H9 (cell line): ENCODE measurements around the gene RPL39L. TPM values are rescaled to one million over a fixed set of nuclear protein-coding genes. Genes with fewer than 3 reads are reported as not detected.

Experiments
- DNase-seq: peaks from one replicate; pipeline ENCODE4 v3.0.0-alpha.2; 2017
- H2AFZ ChIP-seq: one replicate; pipeline ENCODE4 v1.6.1; 2013; ENCODE audit warnings: mild to moderate bottlenecking, low read length, control low read depth, moderate library complexity
- H2AK5ac ChIP-seq: 2 replicates; pipeline ENCODE4 v1.6.1; 2013; ENCODE audit warnings: low read length, control low read depth, mixed read lengths; ENCODE audit not compliant: insufficient read length
- H2BK120ac ChIP-seq: one replicate; pipeline ENCODE4 v1.6.1; 2013; ENCODE audit warnings: low read depth, mild to moderate bottlenecking, low read length, control low read depth, inconsistent platforms; ENCODE audit not compliant: poor library complexity, severe bottlenecking
- H2BK12ac ChIP-seq: 2 replicates; pipeline ENCODE4 v1.6.1; 2013; ENCODE audit warnings: low read length, control low read depth, mixed read lengths, low read depth; ENCODE audit not compliant: insufficient read length
- H2BK15ac ChIP-seq: 2 replicates; pipeline ENCODE4 v1.6.1; 2013; ENCODE audit warnings: low read depth, low read length, control low read depth
- H2BK20ac ChIP-seq: one replicate; pipeline ENCODE4 v1.6.1; 2013; ENCODE audit warnings: low read depth, mild to moderate bottlenecking, low read length, control low read depth, inconsistent platforms; ENCODE audit not compliant: poor library complexity, severe bottlenecking
- H2BK5ac ChIP-seq: 2 replicates; pipeline ENCODE4 v1.6.1; 2013; ENCODE audit warnings: low read length, control low read depth, mixed read lengths; ENCODE audit not compliant: insufficient read length
- H3K14ac ChIP-seq: 2 replicates; pipeline ENCODE4 v1.6.1; 2013; ENCODE audit warnings: low read length, control low read depth; ENCODE audit not compliant: insufficient read depth
- H3K18ac ChIP-seq: 2 replicates; pipeline ENCODE4 v1.6.1; 2013; ENCODE audit warnings: low read depth, mild to moderate bottlenecking, mixed read lengths, low read length, control low read depth; ENCODE audit not compliant: insufficient read length
- H3K23ac ChIP-seq: 2 replicates; pipeline ENCODE4 v1.6.1; 2013; ENCODE audit warnings: low read length, control low read depth, mixed read lengths, low read depth; ENCODE audit not compliant: insufficient read length
- H3K23me2 ChIP-seq: 2 replicates; pipeline ENCODE4 v1.6.1; 2013; ENCODE audit warnings: low read depth, mild to moderate bottlenecking, mixed read lengths, low read length, control low read depth; ENCODE audit not compliant: insufficient read length, poor library complexity, severe bottlenecking
- H3K27ac ChIP-seq: 2 replicates; pipeline ENCODE4 v1.5.1; 2013; ENCODE audit warnings: low read length, control low read depth, mixed read lengths, low read depth; ENCODE audit not compliant: insufficient read length
- H3K27me3 ChIP-seq: 2 replicates; pipeline ENCODE4 v1.6.1; 2013; ENCODE audit warnings: low read length, control low read depth, inconsistent platforms; ENCODE audit not compliant: insufficient read depth
- H3K4ac ChIP-seq: 2 replicates; pipeline ENCODE4 v1.6.1; 2013; ENCODE audit warnings: low read depth, mild to moderate bottlenecking, control low read depth, inconsistent platforms, low read length, moderate library complexity
- H3K4me1 ChIP-seq: 2 replicates; pipeline ENCODE4 v1.6.1; 2013; ENCODE audit warnings: low read length, control low read depth, inconsistent platforms; ENCODE audit not compliant: insufficient read depth
- H3K4me2 ChIP-seq: 2 replicates; pipeline ENCODE4 v1.6.1; 2013; ENCODE audit warnings: low read length, control low read depth, mixed read lengths; ENCODE audit not compliant: insufficient read length, insufficient read depth
- H3K56ac ChIP-seq: 2 replicates; pipeline ENCODE4 v1.6.1; 2013; ENCODE audit warnings: low read depth, mild to moderate bottlenecking, mixed read lengths, low read length, control low read depth; ENCODE audit not compliant: insufficient read length
- H3K79me1 ChIP-seq: 2 replicates; pipeline ENCODE4 v1.6.1; 2013; ENCODE audit warnings: low read depth, mild to moderate bottlenecking, moderate library complexity, low read length, control low read depth, inconsistent platforms; ENCODE audit not compliant: insufficient read depth, poor library complexity, severe bottlenecking
- H3K79me2 ChIP-seq: 2 replicates; pipeline ENCODE4 v1.6.1; 2013; ENCODE audit warnings: low read length, control low read depth, inconsistent platforms; ENCODE audit not compliant: insufficient read depth
- H3K9ac ChIP-seq: 2 replicates; pipeline ENCODE4 v1.6.1; 2013; ENCODE audit warnings: low read length, control low read depth, mixed read lengths; ENCODE audit not compliant: insufficient read length; ENCODE audit errors: extremely low read depth
- H3K9me3 ChIP-seq: one replicate; pipeline ENCODE4 v1.6.1; 2013; ENCODE audit warnings: low read depth, low read length, inconsistent platforms; ENCODE audit not compliant: control insufficient read depth
- H3T11ph ChIP-seq: one replicate; pipeline ENCODE4 v1.6.1; 2013; ENCODE audit warnings: mild to moderate bottlenecking, low read length, control low read depth, inconsistent platforms
- H4K20me1 ChIP-seq: one replicate; pipeline ENCODE4 v1.6.1; 2013; ENCODE audit not compliant: control insufficient read depth, insufficient read length, insufficient read depth
- H4K5ac ChIP-seq: 2 replicates; pipeline ENCODE4 v1.6.1; 2013; ENCODE audit warnings: low read depth, mild to moderate bottlenecking, mixed read lengths, low read length, control low read depth; ENCODE audit not compliant: insufficient read length
- H4K8ac ChIP-seq: replicated peaks from 2 replicates; pipeline ENCODE4 v1.6.1; 2013; ENCODE audit warnings: low read length, control low read depth, mixed read lengths, low read depth; ENCODE audit not compliant: insufficient read length
- H4K91ac ChIP-seq: 2 replicates; pipeline ENCODE4 v1.6.1; 2013; ENCODE audit warnings: low read depth, mild to moderate bottlenecking, moderate library complexity, mixed read lengths, low read length, control low read depth; ENCODE audit not compliant: insufficient read length
- H3K27ac Mint-ChIP-seq, 3 experiments: 2 replicates in 2 of 3; 3 replicates in 1 of 3; pipeline ENCODE4 v1.8.0; 2020 to 2021; ENCODE audit warnings: mixed read lengths in 3 of 3, mild to moderate bottlenecking in 1 of 3, moderate library complexity in 1 of 3
- H3K27me3 Mint-ChIP-seq: 2 replicates; pipeline ENCODE4 v1.8.0; 2021; ENCODE audit warnings: low read depth, mild to moderate bottlenecking, moderate library complexity, mixed read lengths
- H3K36me3 Mint-ChIP-seq, 3 experiments: 2 replicates in 2 of 3; 3 replicates in 1 of 3; pipeline ENCODE4 v1.8.0; 2020 to 2021; ENCODE audit warnings: low read depth in 3 of 3, mixed read lengths in 3 of 3; ENCODE audit not compliant: insufficient read depth in 1 of 3
- H3K4me1 Mint-ChIP-seq, 2 experiments: 2 replicates each; pipeline ENCODE4 v1.8.0; 2020; ENCODE audit warnings: mixed read lengths in 2 of 2
- H3K4me3 Mint-ChIP-seq, 2 experiments: 2 replicates in 1 of 2; 3 replicates in 1 of 2; pipeline ENCODE4 v1.8.0; 2020 to 2021; ENCODE audit warnings: mild to moderate bottlenecking in 2 of 2, mixed read lengths in 2 of 2, moderate library complexity in 1 of 2
- H3K9me3 Mint-ChIP-seq, 2 experiments: 2 replicates in 1 of 2; 3 replicates in 1 of 2; pipeline ENCODE4 v1.8.0; 2020; ENCODE audit warnings: mild to moderate bottlenecking in 2 of 2, mixed read lengths in 2 of 2, moderate library complexity in 1 of 2
- CTCF ChIP-seq: fragments of 200-600 bp; sonication (generic); conservative IDR thresholded peaks from 3 replicates; pipeline ENCODE4 v1.8.0; 2021; ENCODE audit warnings: antibody characterized with exemption, mild to moderate bottlenecking
- WGBS: extraction: QIAGEN DNeasy Blood & Tissue Kit; methylation state at CpG from one replicate; pipeline ENCODE4 v1.1.7; 2013; ENCODE audit warnings: missing lambda C conversion rate, low lambda C conversion rate, mixed read lengths; ENCODE audit not compliant: insufficient read length; ENCODE audit errors: extremely low coverage; 5-methylcytosine and 5-hydroxymethylcytosine counted together
- total RNA-seq: library from RNA; stranded (reverse); gene quantifications from 2 replicates; pipeline ENCODE4 v1.2.1, GENCODE V29; 2021

Gene RPL39L
- total RNA-seq, 1 experiment from 2014 or later: 71.7 TPM

- Mint-ChIP-seq H3K9me3 (peaks cover 10 to 16% of the 10 kb centered on the region in 2 experiments), H3K27me3 (no peaks in the 10 kb centered on the region), H3K36me3 (peaks cover 12 to 23% (median 20%) of the 10 kb centered on the region in 3 experiments), H3K27ac (peak overlapping the region in 1 of 3 experiments; percentile 35; a peak in 1 of 7 replicates), H3K4me1 (peaks cover 33 to 36% of the 10 kb centered on the region in 2 experiments), H3K4me3 (no peak overlapping the region)
- H2BK12ac ChIP-seq: no peak overlapping the region
- H4K5ac ChIP-seq: no peak overlapping the region
- H2BK120ac ChIP-seq: no peak overlapping the region
- H2AK5ac ChIP-seq: no peak overlapping the region
- H3K56ac ChIP-seq: no peak overlapping the region
- no peak overlapping the region for H2BK5ac ChIP-seq
- H3K27me3 ChIP-seq: no peaks in the 10 kb centered on the region
- no peak overlapping the region for H2BK15ac ChIP-seq
- H3K4ac ChIP-seq: no peak overlapping the region
- no peak overlapping the region for H2BK20ac ChIP-seq
- H3K4me1 ChIP-seq: peaks cover 6% of the 10 kb centered on the region; the same call in 1 of the 2 replicates
- no peaks in the 10 kb centered on the region for H3K23me2 ChIP-seq
- H4K20me1 ChIP-seq: no peaks in the 10 kb centered on the region
- no peak overlapping the region for H3K14ac ChIP-seq
- H3K9me3 ChIP-seq: no peaks in the 10 kb centered on the region
- no peak overlapping the region for H3T11ph ChIP-seq
- H3K4me2 ChIP-seq: no peak overlapping the region
- no peak overlapping the region for H3K9ac ChIP-seq
- no peaks in the 10 kb centered on the region for H3K79me2 ChIP-seq
- H2AFZ ChIP-seq: no peak overlapping the region
- DNase-seq: no peak
- WGBS: no CpG with 5 or more reads among the region's 6 CpGs
- no peak overlapping the region for H4K91ac ChIP-seq
- no peak overlapping the region for H3K23ac ChIP-seq
- H3K27ac ChIP-seq: no peak overlapping the region
- no peak for TF ChIP-seq CTCF
- no peak overlapping the region for H4K8ac ChIP-seq
- no peaks in the 10 kb centered on the region for H3K79me1 ChIP-seq
- no peak overlapping the region for H3K18ac ChIP-seq
Observed at GRCh38 chr3:187082758-187083375, 56.4 kb downstream of the RPL39L start.
